Measurements from ENCODE around the gene IGFL1.
"Not testable (repeated sequence)": the region's sequence is repeated elsewhere in the genome, so short reads cannot be mapped to it uniquely, and the experiment has no call there.

IGFL1 gene

DNA sequence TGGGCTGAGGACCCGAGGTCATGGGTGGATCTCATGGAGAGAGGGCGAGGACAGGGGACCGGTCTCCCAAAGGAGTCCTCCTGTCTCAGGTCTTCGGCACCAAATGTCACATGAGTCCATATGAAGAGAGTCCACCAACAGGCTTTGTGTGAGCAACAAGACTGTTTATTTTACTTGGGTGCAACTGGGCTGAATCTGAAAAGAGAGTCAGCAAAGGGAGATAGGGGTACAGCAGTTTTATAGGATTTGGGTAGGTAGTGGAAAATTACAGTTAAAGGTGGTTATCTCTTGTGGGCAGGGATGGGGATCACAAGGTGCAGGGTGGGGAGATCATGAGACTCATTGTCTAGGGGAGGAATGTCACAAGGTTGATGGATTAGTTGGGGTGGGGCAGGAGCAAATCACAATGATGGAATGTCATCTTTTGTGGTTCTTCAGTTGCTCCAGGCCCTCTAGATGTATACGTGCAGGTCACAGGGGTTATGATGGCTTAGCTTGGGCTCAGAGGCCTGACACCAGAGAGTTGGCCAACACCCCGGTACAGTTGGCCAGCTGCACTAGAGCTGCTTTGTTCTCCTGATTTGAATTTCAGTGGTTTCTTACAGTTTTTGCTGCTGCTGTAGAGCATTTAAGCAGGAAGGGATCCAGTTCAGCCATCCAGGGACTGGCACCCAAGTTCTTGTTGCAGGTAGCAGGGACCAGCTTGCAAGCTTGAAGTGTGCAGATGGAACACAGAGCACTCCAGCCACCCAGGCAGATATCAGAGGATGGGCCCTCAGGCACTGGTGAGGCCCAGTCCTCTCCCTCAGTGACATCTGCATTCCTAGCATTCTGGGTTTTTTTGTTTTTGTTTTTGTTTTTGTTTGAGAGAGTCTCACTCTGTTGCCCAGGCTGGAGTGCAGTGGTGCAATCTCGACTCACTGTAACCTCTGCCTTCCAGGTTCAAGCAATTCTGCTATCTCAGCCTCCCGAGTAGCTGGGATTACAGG lies 26.4 kb upstream of the IGFL1 start:
- no peak for DNase-seq

DNA sequence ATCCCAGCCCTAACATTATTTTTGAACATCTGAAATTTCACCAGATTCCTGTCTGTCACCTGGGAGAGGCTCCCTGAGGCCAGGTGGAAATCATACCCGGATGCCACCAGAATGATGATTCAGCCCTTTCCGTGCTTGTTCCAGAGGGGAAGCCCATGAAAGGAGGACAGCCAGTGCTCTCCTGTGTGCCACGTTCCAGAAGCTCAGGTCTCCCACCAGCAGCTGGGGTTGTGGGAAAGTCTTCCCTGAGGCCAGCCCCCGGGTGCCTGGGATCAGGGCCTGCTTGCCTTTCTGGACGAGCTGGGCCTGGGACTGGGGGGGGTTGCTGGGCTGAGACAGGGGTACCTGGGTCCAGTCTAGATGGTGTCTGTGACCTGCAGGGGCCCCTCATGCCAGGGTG lies 25.5 kb upstream of the IGFL1 start:
- no peak for DNase-seq

DNA sequence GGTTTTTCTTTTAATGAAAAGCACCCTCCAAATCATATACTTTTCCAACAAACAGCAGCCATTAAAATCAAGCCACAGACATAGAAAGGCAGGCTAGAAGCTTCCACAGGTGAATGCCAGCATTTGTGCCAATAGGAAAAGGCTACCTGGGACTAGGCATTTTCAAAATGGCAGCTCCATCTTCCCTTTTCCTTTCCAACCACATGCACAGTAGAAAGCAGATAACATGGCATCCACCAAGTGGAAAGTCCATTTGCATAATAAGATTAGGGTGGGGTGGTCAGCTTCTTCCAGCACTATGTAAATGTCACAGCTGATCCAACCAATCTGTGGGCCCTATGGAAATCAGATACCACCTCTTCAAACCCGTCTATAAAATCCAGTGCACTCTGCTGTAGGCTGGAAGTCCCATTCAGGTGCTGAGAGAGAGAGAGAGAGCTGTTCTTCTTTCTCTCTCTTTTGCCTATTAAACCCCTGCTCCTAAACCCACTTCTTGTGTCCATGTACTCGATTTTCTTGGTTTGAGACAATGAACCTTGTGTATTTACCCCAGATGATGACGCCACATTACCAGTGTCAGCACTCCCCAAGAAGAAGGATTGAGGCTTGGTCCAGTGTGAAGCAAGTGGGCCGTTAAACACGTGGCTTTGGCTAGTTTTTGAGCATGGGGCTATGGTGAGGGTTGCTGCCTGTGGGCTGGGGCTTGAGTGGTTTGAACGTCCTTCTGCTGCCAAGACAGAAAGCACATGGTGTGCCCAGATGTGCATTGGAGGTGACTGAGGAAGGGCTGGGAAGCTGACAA lies 24.2 kb upstream of the IGFL1 start:
- no peak for DNase-seq

DNA sequence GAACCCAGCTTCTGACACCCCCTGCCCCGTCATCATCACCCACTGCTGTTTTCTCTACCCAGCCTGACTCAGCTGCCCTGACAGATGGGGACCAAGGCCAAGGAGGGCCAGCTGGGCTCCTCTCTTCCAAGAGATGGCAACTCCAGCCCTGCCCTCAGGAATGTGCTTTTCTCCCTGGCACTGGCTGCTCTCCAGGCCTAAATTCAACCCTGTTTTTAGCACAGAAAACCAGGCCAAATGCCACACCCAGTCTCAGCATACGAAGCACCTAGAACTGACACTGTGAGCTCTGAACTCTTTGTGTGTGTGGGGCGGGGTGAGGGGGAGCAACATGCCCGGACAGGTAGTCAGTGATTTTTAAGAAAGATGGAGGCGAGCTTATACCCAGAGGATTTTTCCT lies 23.4 kb upstream of the IGFL1 start:
- DNase-seq, result no peak

DNA sequence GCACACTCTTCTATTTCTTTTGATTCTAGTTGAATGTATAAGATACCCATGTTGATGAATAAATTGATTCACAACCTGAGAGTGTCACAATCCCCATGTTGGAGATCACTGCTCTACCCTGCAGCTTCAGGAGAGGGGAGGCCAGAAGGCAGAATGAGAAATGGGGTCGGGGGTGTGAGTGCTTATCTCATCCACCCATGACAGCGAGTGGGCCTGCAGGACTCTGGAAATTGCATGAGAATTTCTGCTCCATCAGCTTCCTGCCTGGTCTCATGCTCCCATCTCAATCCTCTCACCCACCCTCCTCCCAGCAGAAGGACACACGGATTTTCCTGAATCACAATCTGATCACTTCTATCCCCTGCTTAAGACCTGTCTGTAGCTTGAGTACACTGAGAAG lies 22.9 kb upstream of the IGFL1 start:
- DNase-seq, result no peak

DNA sequence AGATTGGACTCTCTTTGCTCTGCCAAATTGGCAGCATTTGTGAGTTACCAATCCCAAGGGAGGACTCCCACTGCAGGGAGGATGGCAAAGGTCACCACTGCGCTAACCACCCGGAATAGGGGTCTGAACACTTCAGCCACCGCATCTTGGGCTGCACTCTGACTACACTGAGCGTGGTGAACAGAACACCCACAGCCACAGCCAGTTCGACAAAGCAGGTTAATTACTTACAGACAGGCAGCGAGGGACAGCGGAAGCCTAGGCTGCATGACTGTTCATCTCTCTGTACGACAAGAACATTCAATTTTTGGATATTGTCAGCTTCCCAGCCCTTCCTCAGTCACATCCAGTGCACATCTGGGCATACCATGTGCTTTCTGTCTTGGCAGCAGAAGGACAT lies 21.7 kb upstream of the IGFL1 start:
- not testable (repeated sequence) for DNase-seq

DNA sequence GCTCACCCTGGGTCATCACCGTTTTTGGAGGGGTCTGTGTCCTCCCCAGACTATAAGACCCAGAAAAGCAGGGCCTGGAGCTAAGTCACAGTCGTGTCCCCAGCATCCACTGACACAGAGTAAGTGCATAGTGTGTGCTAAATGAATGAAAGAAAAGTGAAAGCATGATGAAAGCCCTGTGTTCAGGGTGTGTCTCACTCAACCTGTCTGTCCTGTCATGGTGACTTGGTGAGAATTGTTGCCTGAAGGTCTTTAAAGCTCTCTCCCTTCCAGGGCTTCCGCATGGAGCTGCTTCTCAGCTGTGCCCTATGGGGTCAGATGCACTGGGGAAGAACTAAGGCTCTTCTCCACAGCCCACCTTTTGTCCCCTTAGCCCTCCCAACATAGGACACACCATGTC lies 20.5 kb upstream of the IGFL1 start:
- no peak for DNase-seq

DNA sequence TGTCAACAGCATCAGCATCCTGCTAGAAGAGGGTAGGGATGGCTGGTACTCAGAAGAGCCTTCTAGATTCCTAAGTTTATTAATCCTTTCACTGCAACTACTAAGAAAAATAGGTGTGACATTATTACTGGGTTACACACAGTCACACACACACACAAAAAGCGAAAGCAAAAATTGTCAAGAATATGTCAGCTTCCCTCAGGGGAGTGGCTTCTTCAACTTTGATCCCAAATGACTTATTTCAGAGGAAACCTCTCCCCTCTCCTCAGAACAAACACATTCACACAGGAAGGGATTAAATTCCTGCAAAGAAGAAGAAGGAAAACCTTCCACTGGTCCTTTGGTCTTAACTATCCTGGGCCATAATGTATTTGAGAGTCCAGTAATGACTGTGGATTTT lies 20.1 kb upstream of the IGFL1 start:
- no peak for DNase-seq

DNA sequence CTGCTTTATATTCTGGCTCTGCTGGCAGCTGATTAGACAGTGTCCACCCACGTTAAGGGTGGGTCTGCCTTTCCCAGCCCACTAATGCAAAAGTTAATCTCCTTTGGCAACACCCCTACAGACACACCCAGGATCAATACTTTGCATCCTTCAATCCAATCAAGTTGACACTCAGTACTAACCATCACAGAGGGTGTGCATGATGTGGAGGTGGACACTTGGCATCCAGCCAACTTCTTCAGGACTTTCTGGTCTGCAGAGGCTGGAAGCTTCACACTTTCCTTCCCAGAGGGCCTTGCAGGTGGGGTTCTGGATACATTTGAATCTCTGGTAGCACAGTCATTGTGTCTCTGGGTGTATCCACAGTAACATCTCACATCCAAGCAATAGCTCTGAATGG lies 18.9 kb upstream of the IGFL1 start:
- no peak for DNase-seq

DNA sequence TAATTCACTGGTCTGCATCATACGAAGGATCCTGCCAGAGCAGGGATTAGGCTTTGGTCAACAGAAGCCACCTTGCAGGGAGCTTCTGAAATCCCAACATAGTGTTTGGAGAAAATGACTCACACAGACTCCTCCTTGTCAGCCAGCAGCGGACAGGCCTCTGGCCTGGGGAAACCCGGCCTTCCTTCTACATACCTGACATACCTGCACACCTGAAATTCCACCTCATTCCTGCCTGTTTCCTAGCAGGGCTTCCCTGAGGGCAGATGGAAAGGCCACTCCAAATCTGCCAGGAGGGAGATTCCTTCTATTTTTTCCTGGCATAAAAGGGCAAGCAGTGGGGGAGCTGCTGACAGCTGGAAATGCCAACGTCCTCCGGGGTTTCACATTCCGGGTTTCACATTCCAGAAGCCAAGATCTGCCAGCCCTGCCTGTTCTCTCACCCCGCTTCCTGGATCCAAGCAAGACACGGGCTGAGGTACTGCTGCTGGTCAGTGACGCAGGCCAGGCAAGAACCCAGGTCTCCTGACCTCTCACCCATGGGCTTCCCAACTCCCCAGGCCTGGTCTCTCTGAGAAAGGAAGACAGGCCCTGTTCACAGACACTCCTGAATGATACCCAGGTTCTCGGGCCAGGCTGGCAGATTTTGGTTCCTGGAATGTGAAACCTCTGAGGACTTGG lies 18.2 kb upstream of the IGFL1 start:
- no peak for DNase-seq

DNA sequence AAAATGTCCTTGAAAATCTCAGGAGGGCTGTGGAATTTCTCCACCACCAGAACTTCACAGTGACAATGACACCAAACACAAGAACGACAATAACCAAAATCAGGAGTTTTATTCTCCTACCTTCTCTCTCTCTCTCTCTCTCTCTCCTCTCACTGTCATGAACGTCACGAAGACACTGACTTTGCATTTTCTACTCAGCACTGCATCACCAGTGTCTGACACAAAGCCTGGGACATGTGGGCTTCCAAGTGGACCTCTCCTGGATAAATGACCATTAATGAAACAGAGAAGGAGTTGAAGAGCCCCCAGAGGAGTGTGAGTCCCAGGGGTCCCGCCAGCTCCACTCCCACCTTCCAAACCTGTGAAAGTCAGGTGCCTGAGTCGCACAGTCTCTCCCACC lies 16.9 kb upstream of the IGFL1 start:
- not testable (repeated sequence) for DNase-seq

DNA sequence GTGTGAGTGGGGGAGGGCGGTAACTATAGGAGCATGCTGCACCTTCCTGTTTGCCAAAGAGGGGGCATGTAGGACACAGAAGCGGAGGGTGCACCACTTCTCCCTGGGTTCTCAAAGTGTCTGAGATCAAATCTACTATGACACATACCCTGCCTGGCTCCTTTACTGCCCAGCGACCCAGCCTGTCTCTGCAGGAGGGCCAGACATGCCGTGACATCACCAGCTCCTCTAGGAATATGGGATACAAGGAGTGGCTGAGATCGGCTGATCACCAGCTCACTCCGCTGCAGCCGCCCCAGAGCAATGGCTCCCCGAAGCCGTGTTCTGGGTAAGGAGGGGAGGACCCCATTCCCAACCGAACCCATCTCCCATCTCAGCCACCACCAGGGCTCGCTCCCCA lies 16.4 kb upstream of the IGFL1 start:
- DNase-seq, result no peak

DNA sequence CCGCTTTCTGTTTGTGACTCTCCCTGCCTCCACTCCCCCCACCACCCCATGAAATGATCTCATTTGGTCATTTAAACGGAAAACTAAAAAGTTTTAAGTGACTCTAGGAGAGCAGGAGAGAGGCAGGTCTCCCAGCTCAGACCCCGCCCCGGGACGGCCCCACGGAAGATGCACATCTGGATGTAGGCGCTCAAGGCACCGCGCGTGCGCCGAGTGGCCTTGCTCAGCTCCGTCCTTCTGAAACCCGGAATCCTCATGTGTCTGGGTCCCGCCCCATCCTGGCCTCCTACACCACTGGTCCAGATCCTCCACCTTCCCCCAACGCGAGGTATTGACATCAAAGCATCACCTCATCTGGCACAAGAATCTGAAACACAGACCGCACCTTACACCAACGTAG lies 15.7 kb upstream of the IGFL1 start:
- DNase-seq, result no peak

DNA sequence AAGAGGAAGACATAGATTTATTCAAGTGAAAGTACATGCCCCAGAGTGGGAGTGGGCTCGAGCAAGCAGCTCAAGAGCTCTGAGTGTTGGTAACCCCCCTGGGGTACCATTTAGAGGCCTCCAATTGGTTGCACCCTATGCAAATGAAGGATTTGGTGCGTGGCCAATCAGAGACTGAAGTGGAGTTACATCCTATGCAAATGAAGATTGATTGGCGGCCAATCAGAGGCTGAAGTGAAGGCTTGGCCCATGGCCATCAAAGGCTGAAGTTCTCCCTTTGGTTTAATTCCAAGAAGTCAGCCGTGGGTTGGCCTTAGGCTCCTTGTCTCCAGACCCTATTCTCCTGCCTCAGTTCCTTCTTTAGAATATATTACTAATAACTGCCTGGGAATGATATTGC lies 12.9 kb upstream of the IGFL1 start:
- no peak for DNase-seq

DNA sequence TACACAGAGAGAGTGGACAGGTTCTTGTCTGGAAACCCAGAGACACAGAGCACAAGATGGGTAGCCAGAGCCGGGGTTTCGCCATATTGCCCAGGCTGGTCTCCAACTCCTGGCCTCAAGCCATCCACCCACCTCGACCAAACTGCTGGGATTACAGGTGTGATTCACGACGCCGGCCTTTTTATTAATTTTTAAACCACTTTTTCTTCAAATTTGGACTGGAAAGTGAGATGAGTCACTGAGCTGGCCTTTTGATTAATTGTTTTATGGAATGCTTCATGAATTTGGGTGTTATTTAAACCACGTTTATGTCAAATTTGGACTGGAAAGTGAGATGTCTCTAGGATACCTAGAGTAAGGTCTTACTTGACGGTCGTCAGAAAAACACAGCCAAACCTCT lies 12.1 kb upstream of the IGFL1 start:
- DNase-seq, result no peak

DNA sequence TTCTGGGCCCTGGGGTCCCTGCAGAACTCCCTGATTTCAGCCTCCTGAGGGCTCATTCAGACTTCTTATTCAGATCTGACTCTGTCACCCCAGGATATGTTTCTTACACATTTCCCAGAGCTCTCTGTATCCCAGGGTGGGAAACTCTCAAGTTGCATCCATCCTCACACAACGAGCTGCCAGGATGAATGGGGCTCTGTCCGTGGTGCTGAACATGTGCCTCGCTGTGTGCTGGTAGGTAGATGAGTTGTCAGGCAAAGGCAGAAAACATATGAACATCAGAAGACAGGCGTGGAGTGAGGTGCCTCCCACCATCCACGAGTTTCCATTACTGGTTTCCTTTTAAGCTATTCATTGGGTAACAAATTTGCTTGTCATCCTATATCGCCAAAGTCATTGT lies 11.4 kb upstream of the IGFL1 start:
- DNase-seq, result peak in 1 of 4 experiments; percentile 13

DNA sequence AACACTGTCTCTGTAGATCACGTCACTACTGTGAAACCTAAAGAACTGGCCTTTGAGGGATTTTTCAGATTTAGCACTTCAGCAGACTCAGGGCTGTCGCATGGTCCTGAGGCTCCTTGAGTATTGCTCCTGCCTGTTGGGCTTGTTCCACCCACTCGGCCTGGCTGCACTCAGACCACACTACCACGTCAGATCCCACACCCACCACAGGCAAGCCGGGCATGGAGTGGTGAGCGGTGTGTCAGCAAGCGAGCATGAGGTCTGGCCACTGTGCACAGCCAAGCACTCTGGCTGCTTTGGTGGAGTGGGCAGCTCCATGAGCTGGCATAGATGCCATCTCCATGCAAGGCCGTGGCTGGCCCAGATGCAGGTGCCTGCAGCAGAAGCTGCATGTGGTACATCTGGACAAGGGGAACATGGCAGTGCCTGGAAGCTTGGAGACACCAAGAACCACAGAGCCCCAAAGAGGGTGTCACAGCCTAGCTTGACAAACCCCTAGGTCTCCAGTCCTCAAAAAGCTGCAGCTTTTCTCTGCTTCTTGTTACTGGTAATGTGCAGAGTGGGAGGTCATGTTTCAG lies 9.4 kb upstream of the IGFL1 start:
- no peak for DNase-seq

DNA sequence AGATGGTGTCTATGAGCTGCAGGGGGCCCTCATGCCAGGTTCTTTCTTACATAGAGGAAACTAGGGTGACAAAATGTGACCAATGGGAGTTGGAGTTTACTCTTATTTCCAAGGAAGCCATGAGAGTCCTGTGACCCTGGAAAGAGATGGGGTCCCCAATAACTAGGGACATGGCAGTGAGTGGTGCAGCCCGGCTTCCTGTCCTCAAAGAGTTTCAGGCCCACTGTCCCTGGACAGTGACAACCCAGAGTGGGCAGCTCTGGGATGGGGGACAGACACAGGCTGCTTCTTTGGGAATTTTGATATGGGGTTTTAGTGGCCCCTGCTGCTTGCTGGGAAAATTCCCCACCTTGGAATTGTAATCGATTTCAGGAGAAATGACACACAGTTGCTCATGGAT lies 8.4 kb upstream of the IGFL1 start:
- no peak for DNase-seq

DNA sequence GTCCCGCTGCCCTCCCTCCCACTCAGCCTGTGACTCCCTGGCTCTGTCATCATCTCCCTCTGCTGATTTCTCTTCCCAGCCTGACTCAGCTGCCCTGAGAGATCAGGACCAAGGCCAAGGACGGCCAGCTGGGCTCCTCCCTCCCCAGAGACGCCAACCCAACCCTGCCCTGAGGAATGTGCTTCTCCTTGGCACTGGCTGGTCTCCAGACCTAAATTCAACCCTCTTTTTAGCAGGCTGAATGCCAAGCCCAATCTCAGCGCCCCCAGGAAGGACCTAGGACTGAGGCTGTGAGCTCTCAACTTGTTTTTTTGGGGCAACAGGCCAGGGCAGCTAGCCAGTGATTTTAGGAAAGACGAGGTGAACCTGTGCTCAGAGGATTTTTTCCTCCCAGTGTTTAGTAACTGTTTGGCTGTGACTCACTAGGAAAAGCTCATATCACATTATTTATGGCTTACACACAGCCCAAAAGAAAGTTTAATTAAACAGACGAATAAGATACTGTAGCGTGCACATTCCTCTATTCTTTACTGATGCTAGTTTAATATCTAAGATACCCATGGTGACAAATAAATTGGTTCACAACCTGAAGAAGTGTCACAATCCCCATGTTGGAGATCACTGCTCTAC lies 7.4 kb upstream of the IGFL1 start:
- no peak for DNase-seq

DNA sequence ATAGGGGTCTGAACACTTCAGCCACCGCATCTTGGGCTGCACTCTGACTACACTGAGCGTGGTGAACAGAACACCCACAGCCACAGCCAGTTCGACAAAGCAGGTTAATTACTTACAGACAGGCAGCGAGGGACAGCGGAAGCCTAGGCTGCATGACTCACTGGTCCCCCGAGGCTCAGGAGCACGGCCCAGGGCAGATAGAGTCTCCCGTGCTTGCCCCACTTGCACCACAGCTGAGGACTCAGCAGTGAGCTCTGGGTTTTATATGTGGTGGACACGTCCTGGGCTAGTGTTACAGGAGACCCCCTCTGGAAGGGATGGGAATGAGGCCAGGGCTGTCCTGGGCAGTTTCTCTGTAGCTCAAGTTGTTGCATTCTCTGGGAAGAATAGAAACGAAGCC lies 5.8 kb upstream of the IGFL1 start:
- DNase-seq, result not testable (repeated sequence)

DNA sequence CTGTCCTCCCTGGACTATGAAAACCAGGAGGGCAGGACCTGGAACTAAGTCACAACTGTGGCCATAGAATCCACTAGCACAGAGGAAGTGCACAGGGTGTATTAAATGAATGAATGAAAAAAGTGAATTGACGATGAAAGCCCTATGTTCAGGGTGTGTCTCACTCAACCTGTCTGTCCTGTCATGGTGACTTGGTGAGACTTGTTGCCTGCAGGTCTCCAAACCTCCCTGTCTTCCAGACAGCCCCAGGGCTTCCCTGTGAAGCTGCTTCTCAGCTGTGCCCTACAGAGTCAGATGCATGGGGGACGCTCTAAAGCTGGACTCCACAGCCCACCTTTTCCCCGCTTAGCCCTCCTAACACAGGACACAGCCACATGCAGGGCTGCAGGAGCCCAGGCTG lies 4.8 kb upstream of the IGFL1 start:
- no peak for DNase-seq

DNA sequence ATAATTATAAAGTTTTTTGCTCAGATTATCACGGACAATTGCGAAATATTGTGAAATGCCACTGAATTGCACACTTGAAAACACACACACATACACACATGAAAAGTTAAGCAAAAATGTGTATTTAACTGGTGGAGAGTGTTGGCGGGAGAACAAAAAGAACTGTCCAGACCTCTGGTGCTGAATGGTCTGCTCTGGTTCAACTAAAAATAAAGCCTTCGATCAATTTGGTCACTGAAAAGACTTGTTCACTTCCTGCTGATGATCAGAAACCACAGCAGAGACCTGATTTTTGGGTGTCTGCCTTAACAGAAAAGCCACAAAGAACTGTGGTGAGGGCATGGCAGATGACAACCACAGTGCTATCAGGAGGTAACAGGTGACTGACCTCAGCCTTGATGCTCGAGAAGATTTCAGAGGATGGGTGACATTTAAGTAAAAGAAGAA lies 4.0 kb upstream of the IGFL1 start:
- no peak for DNase-seq
